Measurements from ENCODE around the gene PRAMEF12.

DNA sequence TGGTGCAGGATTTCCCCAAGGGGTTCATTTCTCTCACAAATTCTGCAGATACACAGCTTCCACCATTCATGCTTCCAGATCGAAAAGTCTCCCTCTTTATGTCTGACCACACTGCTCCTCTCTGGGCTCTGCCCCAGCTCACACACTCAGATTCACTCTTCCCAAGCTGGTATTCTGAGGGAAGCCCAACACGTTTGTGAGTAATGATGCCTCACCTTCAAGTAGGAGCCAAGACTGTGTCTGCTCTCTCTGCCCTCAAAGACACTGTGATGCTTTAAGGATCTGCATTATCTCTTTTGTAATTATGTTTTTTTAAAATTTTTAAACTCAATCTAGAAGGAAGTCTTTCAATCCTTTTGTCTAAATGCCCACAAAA is 37.9 kb downstream of the PRAMEF12 start:
- TF ChIP-seq, protein P1, sequence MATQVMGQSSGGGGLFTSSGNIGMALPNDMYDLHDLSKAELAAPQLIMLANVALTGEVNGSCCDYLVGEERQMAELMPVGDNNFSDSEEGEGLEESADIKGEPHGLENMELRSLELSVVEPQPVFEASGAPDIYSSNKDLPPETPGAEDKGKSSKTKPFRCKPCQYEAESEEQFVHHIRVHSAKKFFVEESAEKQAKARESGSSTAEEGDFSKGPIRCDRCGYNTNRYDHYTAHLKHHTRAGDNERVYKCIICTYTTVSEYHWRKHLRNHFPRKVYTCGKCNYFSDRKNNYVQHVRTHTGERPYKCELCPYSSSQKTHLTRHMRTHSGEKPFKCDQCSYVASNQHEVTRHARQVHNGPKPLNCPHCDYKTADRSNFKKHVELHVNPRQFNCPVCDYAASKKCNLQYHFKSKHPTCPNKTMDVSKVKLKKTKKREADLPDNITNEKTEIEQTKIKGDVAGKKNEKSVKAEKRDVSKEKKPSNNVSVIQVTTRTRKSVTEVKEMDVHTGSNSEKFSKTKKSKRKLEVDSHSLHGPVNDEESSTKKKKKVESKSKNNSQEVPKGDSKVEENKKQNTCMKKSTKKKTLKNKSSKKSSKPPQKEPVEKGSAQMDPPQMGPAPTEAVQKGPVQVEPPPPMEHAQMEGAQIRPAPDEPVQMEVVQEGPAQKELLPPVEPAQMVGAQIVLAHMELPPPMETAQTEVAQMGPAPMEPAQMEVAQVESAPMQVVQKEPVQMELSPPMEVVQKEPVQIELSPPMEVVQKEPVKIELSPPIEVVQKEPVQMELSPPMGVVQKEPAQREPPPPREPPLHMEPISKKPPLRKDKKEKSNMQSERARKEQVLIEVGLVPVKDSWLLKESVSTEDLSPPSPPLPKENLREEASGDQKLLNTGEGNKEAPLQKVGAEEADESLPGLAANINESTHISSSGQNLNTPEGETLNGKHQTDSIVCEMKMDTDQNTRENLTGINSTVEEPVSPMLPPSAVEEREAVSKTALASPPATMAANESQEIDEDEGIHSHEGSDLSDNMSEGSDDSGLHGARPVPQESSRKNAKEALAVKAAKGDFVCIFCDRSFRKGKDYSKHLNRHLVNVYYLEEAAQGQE (IDR thresholded peaks at IDR 0.05; ENCODE audit: insufficient read depth in 1 of 2, low read depth in 2 of 2, low read length in 2 of 2): no peak
- TF ChIP-seq POLR2AphosphoS5 (IDR thresholded peaks at IDR 0.05; ENCODE audit: low read depth, low read length) (no peak), SIN3A (IDR thresholded peaks at IDR 0.05; ENCODE audit: borderline replicate concordance, insufficient read depth, low read length) (no peak), TAF1 (IDR thresholded peaks at IDR 0.05; ENCODE audit: borderline replicate concordance, insufficient read depth, low read length) (no peak), FOXP2 (optimal IDR thresholded peaks at IDR 0.05; ENCODE audit: borderline replicate concordance, extremely low read depth, extremely low read length, insufficient read depth) (no peak)
